B cell (primary cell): ENCODE measurements around the gene ADARB2. TPM values are rescaled to one million over a fixed set of nuclear protein-coding genes. Genes with fewer than 3 reads are reported as not detected.
"Not testable (repeated sequence)": the region's sequence is repeated elsewhere in the genome, so short reads cannot be mapped to it uniquely, and the experiment has no call there.

Source experiments
- ATAC-seq: fragments of 200-7000 bp; cut with Tn5 transposase; one replicate; pipeline ENCODE4 v1.10.0; 2021; ENCODE audit warnings: low read depth, mild to moderate bottlenecking, moderate number of reproducible peaks, moderate library complexity
- CTCF ChIA-PET: fragments of 350-600 bp; sonication (Branson Sonifier 250); formaldehyde crosslinking; loops from one replicate; lab custom pipeline; 2021; ENCODE audit warnings: antibody characterized with exemption, inconsistent platforms; lab: Charles Lee
- POLR2A ChIA-PET: fragments of 350-600 bp; sonication (Branson Sonifier 250); formaldehyde crosslinking; loops from one replicate; lab custom pipeline; 2021; ENCODE audit warnings: antibody characterized with exemption; lab: Charles Lee
- DNase-seq: peaks from one replicate; pipeline ENCODE4 v3.0.0; 2013
- H2AFZ ChIP-seq: 2 replicates; pipeline ENCODE4 v1.6.1; 2012; ENCODE audit warnings: mild to moderate bottlenecking, low read depth, low read length; ENCODE audit not compliant: insufficient read depth, poor library complexity, severe bottlenecking
- H3K27ac ChIP-seq, 2 donors: 1 replicate in 1 of 2; 2 replicates in 1 of 2; pipeline ENCODE4 v1.5.1; 2012 to 2013; ENCODE audit warnings: low read length in 2 of 2, mild to moderate bottlenecking in 2 of 2, moderate library complexity in 1 of 2
- H3K27me3 ChIP-seq, 4 experiments: fragments of 200-600 bp in 1 of 4; sonication (generic) in 1 of 4; replicated peaks in 1 of 4; 1 replicate in 2 of 4; 2 replicates in 2 of 4; pipeline versions ENCODE4 v1.6.1 to v1.7.0; 2013 to 2016; ENCODE audit warnings: low read length in 3 of 4, mild to moderate bottlenecking in 2 of 4, mixed read lengths in 1 of 4, moderate library complexity in 1 of 4; ENCODE audit not compliant: insufficient read depth in 4 of 4, control insufficient read depth in 3 of 4; ENCODE audit errors: control extremely low read depth in 1 of 4
- H3K36me3 ChIP-seq, 2 experiments: replicated peaks in 1 of 2; 1 replicate in 1 of 2; 2 replicates in 1 of 2; pipeline versions ENCODE4 v1.6.1 to v1.7.1; 2013; ENCODE audit warnings: low read length in 1 of 2; ENCODE audit not compliant: insufficient read depth in 2 of 2, control insufficient read depth in 1 of 2; ENCODE audit errors: control extremely low read depth in 1 of 2, extremely low read depth in 1 of 2
- H3K4me1 ChIP-seq, 2 donors: fragments of 200-600 bp in 1 of 2; sonication (generic) in 1 of 2; 1 replicate in 1 of 2; 2 replicates in 1 of 2; pipeline versions ENCODE4 v1.5.1 to v1.6.1; 2013 to 2017; ENCODE audit warnings: low read length in 2 of 2; ENCODE audit not compliant: control insufficient read depth in 2 of 2, insufficient read depth in 2 of 2
- H3K4me2 ChIP-seq: replicated peaks from 2 replicates; pipeline ENCODE3; 2012; ENCODE audit warnings: mild to moderate bottlenecking, low read depth, low read length; ENCODE audit not compliant: poor library complexity, severe bottlenecking
- H3K4me3 ChIP-seq, 5 experiments: fragments of 200-600 bp in 1 of 5; sonication (generic) in 1 of 5; 1 replicate in 3 of 5; 2 replicates in 2 of 5; pipeline versions ENCODE4 v1.5.1 to v1.7.0; 2011 to 2016; ENCODE audit warnings: low read length in 4 of 5, mild to moderate bottlenecking in 4 of 5, low read depth in 2 of 5, control low read depth in 1 of 5, moderate library complexity in 1 of 5; ENCODE audit not compliant: insufficient read depth in 1 of 5; ENCODE audit errors: control extremely low read depth in 1 of 5, extremely low read depth in 1 of 5
- H3K79me2 ChIP-seq: fragments of 200-600 bp; sonication (generic); one replicate; pipeline ENCODE4 v1.6.0; 2016; ENCODE audit warnings: low read length; ENCODE audit not compliant: control insufficient read depth, insufficient read depth
- H3K9ac ChIP-seq: fragments of 200-600 bp; sonication (generic); 2 replicates; pipeline ENCODE4 v1.6.1; 2017; ENCODE audit warnings: mild to moderate bottlenecking, low read length, moderate library complexity
- H3K9me3 ChIP-seq, 3 donors: one replicate each; pipeline versions ENCODE4 v1.6.1 to v1.7.1; 2013; ENCODE audit warnings: low read length in 2 of 3; ENCODE audit not compliant: control insufficient read depth in 2 of 3, insufficient read depth in 1 of 3; ENCODE audit errors: control extremely low read depth in 1 of 3
- H4K20me1 ChIP-seq: 2 replicates; pipeline ENCODE4 v1.6.0; 2012; ENCODE audit warnings: mild to moderate bottlenecking, low read length; ENCODE audit not compliant: insufficient read depth, control insufficient read depth, poor library complexity, severe bottlenecking
- H3K27ac Mint-ChIP-seq: one replicate; pipeline ENCODE4 v1.8.0; 2021; ENCODE audit warnings: mixed read lengths
- H3K27me3 Mint-ChIP-seq: one replicate; pipeline ENCODE4 v1.8.0; 2021; ENCODE audit warnings: mixed read lengths
- H3K4me1 Mint-ChIP-seq: one replicate; pipeline ENCODE4 v1.8.0; 2021; ENCODE audit warnings: mixed read lengths
- H3K4me3 Mint-ChIP-seq: one replicate; pipeline ENCODE4 v1.8.0; 2021; ENCODE audit warnings: mixed read lengths
- H3K9me3 Mint-ChIP-seq: one replicate; pipeline ENCODE4 v1.8.0; 2022; ENCODE audit warnings: mixed read lengths; ENCODE audit not compliant: insufficient read depth
- CTCF ChIP-seq: fragments of 200-600 bp; IDR thresholded peaks from one replicate; pipeline ENCODE4 v1.8.0; 2022; ENCODE audit warnings: antibody characterized with exemption, mild to moderate bottlenecking
- EZH2 ChIP-seq: IDR thresholded peaks from 2 replicates; pipeline ENCODE4 v1.6.1; 2012; ENCODE audit warnings: borderline replicate concordance, low read depth, mild to moderate bottlenecking, moderate library complexity, low read length; ENCODE audit not compliant: insufficient read depth, poor library complexity, severe bottlenecking
- WGBS: methylation state at CpG from one replicate; pipeline ENCODE4 v1.1.5; 2013; ENCODE audit warnings: missing lambda C conversion rate; ENCODE audit not compliant: insufficient coverage; 5-methylcytosine and 5-hydroxymethylcytosine counted together
- intact Hi-C: fragments of 100-400 bp; cut with micrococcal nuclease; formaldehyde crosslinking; loops from one replicate; pipeline ENCODE4 v1.10.0; 2022
- polyA plus RNA-seq: library from polyadenylated mRNA; depleted of rRNA; stranded (reverse); fragments of >200 nt; gene quantifications from 2 replicates; pipeline ENCODE4 v1.2.3, GENCODE V29; 2012
- total RNA-seq, 2 donors: library from RNA; stranded (reverse); fragments of 120-200 nt in 1 of 2; gene quantifications; 1 replicate in 1 of 2; 2 replicates in 1 of 2; pipeline versions ENCODE4 v1.2.3 to v1.2.4, GENCODE V29; 2013 to 2022

The ADARB2 gene
- total and polyA plus RNA-seq, 2 donors (not counting 1 experiment from before 2014, with no cell fraction given): 0.13 to 0.96 TPM

- Mint-ChIP-seq H3K4me3 (no peak overlapping the region), H3K27me3 (peaks cover 19% of the 10 kb centered on the region), H3K9me3 (peaks cover 3% of the 10 kb centered on the region), H3K27ac (no peak overlapping the region), H3K4me1 (no peaks in the 10 kb centered on the region)
- Histone ChIP-seq H3K9me3 (peaks cover 0 to 15% (median 0%) of the 10 kb centered on the region in 3 donors), H3K9ac (no peak overlapping the region), H3K4me3 (no peak overlapping the region), H3K4me2 (no peak overlapping the region), H3K4me1 (no peaks in the 10 kb centered on the region), H2AFZ (no peak overlapping the region), H3K79me2 (no peaks in the 10 kb centered on the region), H4K20me1 (no peaks in the 10 kb centered on the region), H3K27ac (no peak overlapping the region), H3K36me3 (no peaks in the 10 kb centered on the region), H3K27me3 (peaks cover 0 to 4% (median 0%) of the 10 kb centered on the region in 4 experiments)
- TF ChIP-seq CTCF (no peak), EZH2 (no peak)
- ATAC-seq (no peak), DNase-seq (no peak)
- CTCF ChIA-PET: interaction anchor here (0.6 kb wide), 1 partner anchor 118 kb away, joined by 3 read pairs; no protein-coding TSS in a partner anchor
- POLR2A ChIA-PET: no interaction called here
- 96% methylated on average over 15 of the region's 15 CpGs for WGBS
- intact Hi-C loops: no loop called here
These were observed 409.6 kb downstream of the ADARB2 start for GRCh38 chr10:1327759-1328158.

- H3K4me3 Mint-ChIP-seq, H3K27me3 ChIP-seq, H3K9me3 Mint-ChIP-seq, H3K79me2 ChIP-seq, DNase-seq, CTCF ChIA-PET, H2AFZ ChIP-seq, H3K9ac ChIP-seq, H3K4me1 ChIP-seq, ATAC-seq, H3K4me2 ChIP-seq, H3K4me3 ChIP-seq, H3K27ac Mint-ChIP-seq, H3K27ac ChIP-seq, POLR2A ChIA-PET, intact Hi-C loops, H4K20me1 ChIP-seq, H3K4me1 Mint-ChIP-seq, H3K36me3 ChIP-seq: not testable (repeated sequence)
- no CpG with 5 or more reads among the region's 20 CpGs for WGBS
- peaks cover 0 to 15% (median 0%) of the 10 kb centered on the region in 3 donors for H3K9me3 ChIP-seq
- peaks cover 19% of the 10 kb centered on the region for H3K27me3 Mint-ChIP-seq
These were observed 410.8 kb downstream of the ADARB2 start for GRCh38 chr10:1326514-1326913.
